Neuronal stem cell (in vitro differentiated cells): Measurements from ENCODE around the gene RIT2.

ENCODE experiments used
- DNase-seq: peaks from one replicate; pipeline ENCODE4 v3.0.0-alpha.2; 2013; ENCODE audit warnings: low spot score
- H2AFZ ChIP-seq: one replicate; pipeline ENCODE4 v1.6.1; 2013; ENCODE audit warnings: mild to moderate bottlenecking, low read length, inconsistent platforms
- H2AK5ac ChIP-seq: 2 replicates; pipeline ENCODE4 v1.6.1; 2013; ENCODE audit warnings: low read depth, mild to moderate bottlenecking, inconsistent platforms, low read length, moderate library complexity, mixed read lengths
- H2BK120ac ChIP-seq: 2 replicates; pipeline ENCODE4 v1.6.1; 2013; ENCODE audit warnings: low read depth, mild to moderate bottlenecking, inconsistent platforms, low read length, moderate library complexity, mixed read lengths
- H2BK12ac ChIP-seq: one replicate; pipeline ENCODE4 v1.6.1; 2013; ENCODE audit warnings: low read length, inconsistent platforms
- H2BK15ac ChIP-seq: 2 replicates; pipeline ENCODE4 v1.6.1; 2013; ENCODE audit warnings: mild to moderate bottlenecking, low read length, inconsistent platforms, mixed read lengths
- H2BK5ac ChIP-seq: one replicate; pipeline ENCODE4 v1.6.1; 2013; ENCODE audit warnings: inconsistent platforms, mild to moderate bottlenecking, low read length, moderate library complexity
- H3K14ac ChIP-seq: one replicate; pipeline ENCODE4 v1.6.1; 2013; ENCODE audit warnings: low read length, inconsistent platforms
- H3K18ac ChIP-seq: 2 replicates; pipeline ENCODE4 v1.6.1; 2013; ENCODE audit warnings: low read length, inconsistent platforms
- H3K23ac ChIP-seq: 2 replicates; pipeline ENCODE4 v1.6.1; 2013; ENCODE audit warnings: low read depth, mild to moderate bottlenecking, mixed read lengths, low read length, inconsistent platforms; ENCODE audit not compliant: poor library complexity
- H3K27ac ChIP-seq: replicated peaks from 3 replicates; pipeline ENCODE4 v1.5.1; 2013; ENCODE audit warnings: low read length, inconsistent platforms
- H3K27me3 ChIP-seq, 3 experiments: 2 replicates each; pipeline ENCODE4 v1.6.1; 2013; ENCODE audit warnings: low read length in 3 of 3, mild to moderate bottlenecking in 2 of 3, inconsistent platforms in 1 of 3, low read depth in 1 of 3, mixed read lengths in 1 of 3, moderate library complexity in 1 of 3; ENCODE audit not compliant: control insufficient read depth in 3 of 3, insufficient read depth in 3 of 3
- H3K36me3 ChIP-seq, 2 donors: replicated peaks in 1 of 2; 2 replicates each; pipeline ENCODE4 v1.6.1; 2013; ENCODE audit warnings: low read length in 2 of 2; ENCODE audit not compliant: control insufficient read depth in 2 of 2, insufficient read depth in 2 of 2
- H3K4ac ChIP-seq: 2 replicates; pipeline ENCODE4 v1.6.1; 2013; ENCODE audit warnings: inconsistent platforms, mild to moderate bottlenecking, low read length, moderate library complexity
- H3K4me1 ChIP-seq, 2 donors: 1 replicate in 1 of 2; 2 replicates in 1 of 2; pipeline ENCODE4 v1.6.1; 2013; ENCODE audit warnings: low read length in 2 of 2, low read depth in 1 of 2; ENCODE audit not compliant: control insufficient read depth in 2 of 2, insufficient read depth in 1 of 2
- H3K4me2 ChIP-seq: one replicate; pipeline ENCODE4 v1.6.1; 2013; ENCODE audit warnings: mild to moderate bottlenecking, low read length, inconsistent platforms; ENCODE audit not compliant: insufficient read depth, poor library complexity, severe bottlenecking
- H3K4me3 ChIP-seq, 2 donors: 2 replicates each; pipeline ENCODE4 v1.5.1; 2013; ENCODE audit warnings: low read length in 2 of 2, mild to moderate bottlenecking in 2 of 2, inconsistent platforms in 1 of 2, moderate library complexity in 1 of 2
- H3K79me1 ChIP-seq: one replicate; pipeline ENCODE4 v1.6.1; 2013; ENCODE audit warnings: low read depth, mild to moderate bottlenecking, inconsistent platforms, low read length, moderate library complexity
- H3K9ac ChIP-seq: one replicate; pipeline ENCODE4 v1.6.1; 2013; ENCODE audit warnings: mild to moderate bottlenecking, low read depth, low read length, inconsistent platforms; ENCODE audit not compliant: poor library complexity
- H3K9me3 ChIP-seq, 2 donors: replicated peaks in 1 of 2; 2 replicates each; pipeline versions ENCODE3 to v1.6.1; 2013; ENCODE audit warnings: low read length in 2 of 2, mild to moderate bottlenecking in 2 of 2, inconsistent platforms in 1 of 2, low read depth in 1 of 2, mixed read lengths in 1 of 2, moderate library complexity in 1 of 2; ENCODE audit not compliant: control insufficient read depth in 2 of 2, insufficient read depth in 1 of 2
- H4K8ac ChIP-seq: one replicate; pipeline ENCODE4 v1.6.1; 2013; ENCODE audit warnings: low read depth, mild to moderate bottlenecking, inconsistent platforms, low read length, moderate library complexity
- H4K91ac ChIP-seq: one replicate; pipeline ENCODE4 v1.6.1; 2013; ENCODE audit warnings: low read length, low read depth, mild to moderate bottlenecking, inconsistent platforms; ENCODE audit not compliant: poor library complexity
- WGBS, 2 donors: extraction: QIAGEN DNeasy Blood & Tissue Kit; methylation state at CpG; one replicate each; pipeline ENCODE4 v1.1.7; 2013; ENCODE audit warnings: missing lambda C conversion rate in 2 of 2, mixed read lengths in 1 of 2; ENCODE audit not compliant: insufficient read length in 2 of 2, insufficient replicate concordance in 1 of 2; ENCODE audit errors: extremely low coverage in 2 of 2; 5-methylcytosine and 5-hydroxymethylcytosine counted together

Gene RIT2

DNA sequence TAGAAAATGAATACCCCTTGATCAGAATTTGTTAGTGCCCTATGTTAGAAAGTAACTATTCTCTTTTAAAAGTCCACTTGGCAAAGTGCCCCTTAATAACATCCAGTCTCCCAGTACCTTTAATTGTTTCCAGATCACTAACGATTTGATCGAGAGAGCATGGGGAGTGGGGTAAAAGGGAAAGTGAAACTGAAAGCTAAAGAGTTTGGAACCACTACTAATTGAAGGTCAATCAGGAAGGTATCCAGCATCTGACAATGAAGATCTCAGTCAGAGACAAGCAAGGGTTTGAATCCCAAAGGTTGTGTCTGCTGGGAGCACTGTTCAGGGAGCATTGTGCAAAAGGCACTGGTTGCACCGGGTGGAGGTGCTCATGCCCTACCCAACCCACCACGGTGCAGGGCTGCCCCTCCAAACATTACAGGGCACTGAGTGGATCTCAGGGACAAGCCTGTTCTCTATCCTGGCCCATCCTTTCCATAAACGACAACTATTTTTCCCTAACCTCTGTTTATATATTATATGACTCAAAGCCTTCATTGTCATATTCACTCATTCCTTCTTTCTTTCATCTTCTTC, 14.6 kb upstream of the RIT2 start:
- 100% methylated on average over 1 of the region's 5 CpGs; no CpG with 5 or more reads in 1 of the 2 donors for WGBS, 2 donors
- H2BK120ac ChIP-seq = no peak overlapping the region

DNA sequence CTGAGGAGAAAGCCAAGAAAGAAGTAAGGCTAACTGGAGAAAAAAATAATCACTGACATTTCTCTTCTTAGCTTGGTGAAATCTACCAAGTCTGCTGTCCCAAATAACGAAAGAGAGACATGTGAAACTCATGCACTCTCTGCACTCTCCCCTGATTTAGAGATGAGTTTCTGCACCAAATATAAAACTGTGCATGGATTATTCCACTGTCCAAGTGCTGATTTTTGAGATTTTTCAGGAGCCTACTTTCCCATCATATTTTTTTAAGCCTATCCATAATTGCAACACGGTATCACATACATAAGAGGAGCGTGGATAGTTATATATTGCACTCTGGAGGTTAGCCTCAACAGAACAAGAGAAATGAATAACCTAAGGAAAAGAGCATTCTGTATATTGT, 10.0 kb upstream of the RIT2 start:
- H2BK12ac ChIP-seq = no peak overlapping the region

More for the DNA sequence above, 14.6 kb upstream of the RIT2 start:
- Histone ChIP-seq H3K4me2 (no peak overlapping the region), H2BK12ac (no peak overlapping the region), H3K4ac (no peak overlapping the region), H3K14ac (no peak overlapping the region), H4K8ac (no peak overlapping the region), H3K27ac (no peak overlapping the region), H4K91ac (no peak overlapping the region), H3K4me3 (no peak overlapping the region), H2BK5ac (no peak overlapping the region), H3K18ac (no peak overlapping the region), H3K9ac (no peak overlapping the region), H2BK15ac (no peak overlapping the region), H3K79me1 (no peaks in the 10 kb centered on the region), H3K27me3 (no peaks in the 10 kb centered on the region), H3K36me3 (no peaks in the 10 kb centered on the region), H2AK5ac (no peak overlapping the region), H3K4me1 (peaks cover 3 to 4% of the 10 kb centered on the region in 2 donors), H3K9me3 (no peaks in the 10 kb centered on the region), H2AFZ (no peak overlapping the region), H3K23ac (no peak overlapping the region)
- no peak for DNase-seq

DNA sequence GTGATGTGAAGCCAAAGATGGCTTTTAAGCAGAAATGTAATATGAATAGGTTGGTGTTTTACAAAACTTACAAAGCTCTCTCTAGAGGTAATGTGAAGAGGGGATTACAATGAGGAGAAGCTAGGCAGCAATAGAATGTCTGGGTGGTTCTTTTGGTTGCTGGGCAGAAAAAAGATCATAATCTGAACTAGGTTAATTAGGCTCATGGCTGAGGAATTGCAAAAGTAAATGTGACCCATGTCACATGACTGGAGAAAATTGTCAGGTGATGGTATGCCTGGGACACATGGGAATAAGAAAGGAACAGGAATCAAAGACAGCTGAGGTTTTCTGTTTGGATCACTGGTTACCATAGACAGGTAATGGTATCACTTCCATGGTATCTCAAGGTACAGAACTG, 7.5 kb upstream of the RIT2 start:
- Histone ChIP-seq H2BK5ac (no peak overlapping the region), H3K18ac (no peak overlapping the region), H2AFZ (no peak overlapping the region), H2AK5ac (no peak overlapping the region), H3K9me3 (no peaks in the 10 kb centered on the region), H3K4me1 (no peaks in the 10 kb centered on the region), H2BK120ac (no peak overlapping the region), H3K79me1 (no peaks in the 10 kb centered on the region), H2BK12ac (no peak overlapping the region), H3K27me3 (no peaks in the 10 kb centered on the region), H3K27ac (no peak overlapping the region), H2BK15ac (no peak overlapping the region), H3K36me3 (no peaks in the 10 kb centered on the region), H3K9ac (no peak overlapping the region), H3K4ac (no peak overlapping the region), H3K4me2 (no peak overlapping the region), H3K4me3 (no peak overlapping the region), H4K91ac (no peak overlapping the region), H3K14ac (no peak overlapping the region), H3K23ac (no peak overlapping the region), H4K8ac (no peak overlapping the region)
- DNase-seq = no peak

More for the DNA sequence above, 10.0 kb upstream of the RIT2 start:
- no peak overlapping the region for H4K8ac ChIP-seq
- H3K18ac ChIP-seq = no peak overlapping the region
- H4K91ac ChIP-seq = no peak overlapping the region
- no peak overlapping the region for H3K4ac ChIP-seq
- H3K79me1 ChIP-seq = no peaks in the 10 kb centered on the region
- H3K4me2 ChIP-seq = no peak overlapping the region
- no peak overlapping the region for H3K14ac ChIP-seq
- no peak overlapping the region for H3K4me3 ChIP-seq
- no peak overlapping the region for H3K9ac ChIP-seq
- H3K4me1 ChIP-seq = peaks cover 0 to 2% of the 10 kb centered on the region in 2 donors
- H3K9me3 ChIP-seq = no peaks in the 10 kb centered on the region
- no peak overlapping the region for H2BK5ac ChIP-seq
- no peaks in the 10 kb centered on the region for H3K27me3 ChIP-seq
- H2AK5ac ChIP-seq = no peak overlapping the region
- H3K23ac ChIP-seq = no peak overlapping the region
- H2AFZ ChIP-seq = no peak overlapping the region
- no peaks in the 10 kb centered on the region for H3K36me3 ChIP-seq
- no peak overlapping the region for H2BK15ac ChIP-seq
- H3K27ac ChIP-seq = no peak overlapping the region
- H2BK120ac ChIP-seq = no peak overlapping the region
- no CpG with 5 or more reads among the region's 3 CpGs for WGBS, 2 donors
- no peak for DNase-seq

DNA sequence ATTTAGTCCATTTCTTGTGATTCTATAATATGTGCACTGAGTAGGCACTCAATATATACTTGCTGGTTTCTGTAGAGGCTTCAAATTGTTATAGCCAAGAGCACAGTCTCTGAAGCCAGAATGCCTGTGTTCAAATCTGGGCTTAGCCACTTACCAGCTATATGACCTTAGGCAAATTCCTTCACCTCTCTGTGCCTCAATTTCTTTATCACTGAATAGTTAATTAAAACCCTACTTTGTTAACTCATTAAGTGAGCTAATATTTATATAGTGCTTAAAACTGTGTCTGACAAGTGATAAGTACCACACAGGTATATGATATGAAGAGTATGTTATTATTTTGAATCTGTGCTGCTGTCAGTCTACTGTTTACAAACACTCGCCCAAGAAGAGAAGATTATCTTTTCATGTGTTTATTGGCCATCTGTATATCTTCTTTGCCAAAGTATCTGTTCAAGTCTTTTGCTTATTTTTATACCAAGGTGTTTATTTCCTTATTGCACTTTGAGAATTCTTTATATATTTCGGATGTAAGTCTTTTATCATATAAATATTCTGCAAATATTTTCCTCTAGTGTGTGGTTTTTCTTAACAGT, 1.3 kb upstream of the RIT2 start:
- Histone ChIP-seq H3K4ac (no peak overlapping the region), H2BK5ac (no peak overlapping the region), H2AFZ (no peak overlapping the region), H3K4me1 (peaks cover 0 to 1% of the 10 kb centered on the region in 2 donors), H3K14ac (no peak overlapping the region), H2BK15ac (no peak overlapping the region), H3K27me3 (no peaks in the 10 kb centered on the region), H2BK120ac (no peak overlapping the region), H3K4me3 (no peak overlapping the region), H3K4me2 (no peak overlapping the region), H3K18ac (no peak overlapping the region), H2AK5ac (no peak overlapping the region), H3K27ac (no peak overlapping the region), H3K9ac (no peak overlapping the region), H3K23ac (no peak overlapping the region), H4K91ac (no peak overlapping the region), H3K79me1 (no peaks in the 10 kb centered on the region), H4K8ac (no peak overlapping the region), H3K36me3 (no peaks in the 10 kb centered on the region), H3K9me3 (no peaks in the 10 kb centered on the region), H2BK12ac (no peak overlapping the region)
- no CpG with 5 or more reads among the region's 2 CpGs for WGBS, 2 donors
- DNase-seq = no peak
